GM21360 (cell line): ENCODE results near the gene SUPT7L.

Source experiments
- ATAC-seq: cut with Tn5 transposase; IDR thresholded peaks from one replicate; pipeline ENCODE4 v1.9.1; 2021; ENCODE audit warnings: mild to moderate bottlenecking, moderate library complexity; ENCODE audit not compliant: unreplicated experiment

SUPT7L gene, protein sequence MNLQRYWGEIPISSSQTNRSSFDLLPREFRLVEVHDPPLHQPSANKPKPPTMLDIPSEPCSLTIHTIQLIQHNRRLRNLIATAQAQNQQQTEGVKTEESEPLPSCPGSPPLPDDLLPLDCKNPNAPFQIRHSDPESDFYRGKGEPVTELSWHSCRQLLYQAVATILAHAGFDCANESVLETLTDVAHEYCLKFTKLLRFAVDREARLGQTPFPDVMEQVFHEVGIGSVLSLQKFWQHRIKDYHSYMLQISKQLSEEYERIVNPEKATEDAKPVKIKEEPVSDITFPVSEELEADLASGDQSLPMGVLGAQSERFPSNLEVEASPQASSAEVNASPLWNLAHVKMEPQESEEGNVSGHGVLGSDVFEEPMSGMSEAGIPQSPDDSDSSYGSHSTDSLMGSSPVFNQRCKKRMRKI

GRCh38 chr2:27663285-27664153 lies at the start of gene SUPT7L, which contains the start of gene SLC4A1AP:
TSS of gene SUPT7L (minus strand) at chr2:27663614. CDS start at chr2:27662192, 1,422 bp downstream.
TSS of gene SLC4A1AP (plus strand) at chr2:27663889. CDS start at chr2:27663915, 26 bp downstream.
- peak; percentile 51 for ATAC-seq

DNA sequence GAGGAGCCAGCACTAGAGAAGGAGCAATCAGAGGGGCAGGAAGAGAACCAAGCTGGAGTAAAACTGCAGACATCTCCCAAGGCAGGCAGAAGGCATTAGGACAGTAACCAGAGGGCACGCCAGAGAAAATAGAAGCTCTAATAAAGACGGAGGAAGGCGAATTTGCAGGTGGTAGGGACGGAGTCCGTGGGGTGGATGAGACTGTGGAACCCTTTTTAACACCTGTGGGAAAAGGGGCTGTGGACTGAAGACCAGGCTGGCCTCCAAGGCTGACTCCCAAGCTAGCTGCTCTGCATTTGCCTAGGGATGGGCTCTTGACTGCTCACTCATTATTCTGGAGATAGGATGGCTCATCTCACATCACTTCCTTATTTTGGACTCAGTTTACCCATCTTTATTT lies 49.8 kb upstream of the SUPT7L start:
- no peak for ATAC-seq

GRCh38 chr2:27712522-27712921 lies 49.1 kb upstream of the SUPT7L start:
- no peak for ATAC-seq

DNA sequence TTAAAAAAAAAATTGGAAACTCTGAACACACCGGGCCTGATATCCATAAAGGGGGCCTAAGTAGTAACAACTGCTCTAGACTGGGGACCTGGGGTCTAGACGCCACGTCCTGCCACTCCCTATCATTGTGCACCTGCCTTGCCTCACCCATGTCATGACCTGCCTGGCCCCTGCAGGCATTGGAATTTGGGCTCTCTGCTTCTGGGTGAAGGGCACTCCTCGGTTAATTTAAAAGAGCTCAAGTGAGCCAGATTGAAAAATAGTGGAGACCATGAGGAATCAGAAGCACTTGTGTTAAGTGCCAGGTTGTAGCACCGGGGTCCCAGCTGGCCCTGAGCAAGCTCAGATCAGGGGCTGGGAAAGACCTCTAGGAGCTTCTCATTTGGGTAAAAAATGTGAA lies 48.4 kb upstream of the SUPT7L start:
- ATAC-seq = no peak

- no peak for ATAC-seq
Measured at GRCh38 chr2:27710640-27711430, 47.4 kb upstream of the SUPT7L start.

DNA sequence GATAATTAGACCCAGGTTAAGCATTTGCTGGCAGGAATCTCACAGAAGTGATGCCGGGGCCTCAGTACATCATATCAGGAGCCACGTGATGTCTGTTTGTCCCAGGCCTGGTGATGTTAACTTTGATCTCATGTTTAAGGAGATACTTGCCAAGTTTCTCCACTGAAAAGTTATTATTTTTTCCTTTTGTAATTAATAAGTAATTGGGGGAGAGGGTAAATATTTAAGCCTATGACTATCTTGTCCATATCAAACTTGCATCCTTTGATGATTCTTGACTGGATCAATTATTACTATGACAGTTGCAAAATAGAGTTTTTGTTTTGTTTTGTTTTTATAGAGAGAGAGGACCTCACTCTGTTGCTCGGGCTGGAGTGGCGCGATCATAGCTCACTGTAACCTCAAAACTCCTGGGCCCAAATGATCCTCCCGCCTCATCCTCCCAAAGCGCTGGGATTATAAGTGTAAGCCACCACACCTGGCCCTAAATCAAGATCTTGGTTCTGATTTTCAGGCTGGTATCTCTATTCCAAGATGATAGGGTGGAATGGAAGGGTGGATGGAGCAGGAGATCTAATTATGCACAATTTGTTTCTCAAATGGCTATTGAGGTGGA lies 46.7 kb upstream of the SUPT7L start:
- no peak for ATAC-seq

GRCh38 chr2:27709326-27709725 lies 45.9 kb upstream of the SUPT7L start:
- ATAC-seq = no peak

DNA sequence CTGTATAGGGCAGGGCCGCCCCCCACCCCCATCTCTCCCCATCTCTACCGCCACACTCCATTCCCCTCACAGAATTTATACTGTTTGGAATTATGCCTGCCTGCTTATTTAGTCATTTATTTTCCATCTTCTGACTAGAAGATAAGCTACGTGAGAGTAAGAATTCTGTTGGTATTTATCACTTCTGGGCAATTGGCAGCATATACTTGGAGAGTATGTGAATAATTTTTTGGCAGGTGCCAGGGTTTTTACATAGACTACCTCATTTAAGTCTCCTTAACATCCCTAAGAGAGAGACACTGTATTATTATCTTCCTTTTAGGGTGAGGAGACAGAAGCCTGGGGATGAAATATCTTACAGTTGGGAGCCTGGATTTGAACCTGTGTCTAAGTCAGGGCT lies 45.3 kb upstream of the SUPT7L start:
- no peak for ATAC-seq

DNA sequence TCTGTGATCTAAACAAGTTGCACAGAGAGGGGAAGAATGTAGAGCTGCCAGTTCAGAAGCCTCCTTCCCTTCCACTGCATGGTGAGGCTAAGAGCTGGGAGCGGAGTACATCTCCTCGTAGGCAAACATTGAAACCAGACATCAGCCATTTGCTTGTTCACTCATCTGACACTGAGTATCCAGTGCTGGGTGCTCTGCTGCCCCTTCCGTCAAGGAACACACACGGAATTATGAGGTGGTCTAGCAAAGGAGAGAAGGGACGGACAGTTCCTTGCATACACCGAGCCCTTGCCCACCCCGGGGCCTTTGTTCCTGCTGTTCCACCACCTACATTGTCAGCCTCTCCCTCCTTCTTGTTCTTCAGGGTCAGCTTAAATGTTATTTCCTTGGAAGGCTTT lies 44.8 kb upstream of the SUPT7L start:
- no peak for ATAC-seq

GRCh38 chr2:27707462-27708256 lies 44.2 kb upstream of the SUPT7L start:
- no peak for ATAC-seq

- ATAC-seq = no peak
Measured at GRCh38 chr2:27705851-27706622, 42.6 kb upstream of the SUPT7L start.

GRCh38 chr2:27704342-27704876 lies 41.0 kb upstream of the SUPT7L start:
- ATAC-seq = no peak

GRCh38 chr2:27703638-27704341 lies 40.4 kb upstream of the SUPT7L start:
- no peak for ATAC-seq

DNA sequence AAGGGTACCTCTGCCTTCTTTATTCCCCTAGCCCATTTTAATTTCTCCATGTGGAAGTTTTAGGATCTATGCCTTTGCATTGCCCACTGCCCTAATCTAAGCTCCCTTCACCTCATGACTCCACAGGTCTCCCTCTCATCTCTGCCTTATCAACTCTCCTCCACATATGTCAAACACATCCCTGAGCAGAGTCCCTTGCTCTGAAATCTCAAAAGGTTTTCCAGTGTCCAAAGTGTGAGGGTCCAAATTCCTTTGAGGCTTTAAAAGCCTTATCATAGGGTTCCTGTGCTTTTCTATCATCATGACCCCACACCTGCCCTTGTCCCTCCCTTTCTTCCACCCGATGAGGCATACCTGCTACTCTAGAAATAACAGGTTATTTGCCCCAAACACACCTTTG lies 38.9 kb upstream of the SUPT7L start:
- ATAC-seq = no peak

DNA sequence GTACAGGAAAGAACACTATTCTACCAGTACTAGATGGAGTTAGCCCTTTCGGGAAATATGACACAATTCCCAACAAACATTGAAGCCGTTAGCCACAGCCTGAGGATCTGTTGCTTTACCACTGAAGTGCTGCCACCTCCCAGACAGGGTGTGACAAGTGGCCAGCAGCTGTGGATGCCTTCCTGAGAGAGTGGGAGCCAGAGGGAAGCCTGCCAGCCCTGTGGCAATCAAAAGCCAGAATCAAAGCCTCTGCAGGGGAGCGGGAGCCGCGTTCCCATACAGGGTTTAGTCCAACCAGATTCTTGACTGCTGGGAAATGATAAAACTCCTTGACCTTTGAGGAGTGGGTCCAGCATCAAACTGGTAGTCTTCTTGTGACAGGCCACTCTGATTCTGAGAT lies 38.3 kb upstream of the SUPT7L start:
- ATAC-seq = no peak

- no peak for ATAC-seq
Measured at GRCh38 chr2:27697660-27698059, 34.2 kb upstream of the SUPT7L start.

DNA sequence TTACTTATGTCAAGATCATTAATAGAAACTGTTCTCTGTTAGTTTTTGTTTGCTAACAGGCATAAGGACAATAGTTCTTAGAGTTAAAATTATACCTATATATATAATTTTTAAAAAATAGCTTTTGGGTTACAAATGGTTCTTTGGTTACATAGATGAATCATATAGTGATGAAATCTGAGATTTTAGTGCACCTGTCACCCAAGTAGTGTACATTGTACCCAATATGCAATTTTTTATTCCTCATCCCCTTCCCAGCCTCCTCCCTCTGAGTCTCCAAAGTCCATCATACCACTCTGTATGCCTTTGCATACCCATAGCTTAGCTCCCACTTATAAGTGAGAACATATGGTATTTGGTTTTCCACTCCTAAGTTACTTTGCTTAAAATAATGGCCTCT lies 26.6 kb upstream of the SUPT7L start:
- no peak for ATAC-seq

GRCh38 chr2:27689424-27689823 lies 26.0 kb upstream of the SUPT7L start:
- ATAC-seq = no peak
